ENCODE data around the gene GOSR1. TPM values are rescaled to one million over a fixed set of nuclear protein-coding genes. Genes with fewer than 3 reads are reported as not detected.
"Not testable (repeated sequence)": the region's sequence is repeated elsewhere in the genome, so short reads cannot be mapped to it uniquely, and the experiment has no call there.

GOSR1 gene
- total RNA-seq, 8 experiments from 2014 or later, result 25.7 to 57.7 (median 34.5) TPM

GRCh38 chr17:30517786-30518185 is 40.6 kb downstream of the GOSR1 start:
- 0 to 100% (median 100%) methylated on average over 1 of the region's 1 CpG; no CpG with 5 or more reads in 6 of the 10 experiments for WGBS, 10 experiments
- in situ Hi-C loops (cut with MboI; ENCODE audit: low pct_unique_long_range_greater_than_20kb in 2 of 9, low sequenced_read_pairs in 9 of 9, unreplicated experiment in 9 of 9), result no loop called here
- H3K4me3 ChIP-seq, result no peak overlapping the region
- H3K4me1 ChIP-seq (replicated peaks in 1 of 2), result no peaks in the 10 kb centered on the region
- H3K27ac ChIP-seq, result no peak overlapping the region
- peak in 1 of 8 experiments; percentile 34 for ATAC-seq (replicated peaks in 6 of 8)

GRCh38 chr17:30519166-30519565 is 42.0 kb downstream of the GOSR1 start:
- 20 to 100% (median 70%) methylated on average over 1 to 5 of the region's 5 CpGs; no CpG with 5 or more reads in 3 of the 10 experiments for WGBS, 10 experiments

GRCh38 chr17:30519707-30520106 is 42.5 kb downstream of the GOSR1 start:
- WGBS, 10 experiments, result 33 to 91% (median 71%) methylated on average over 1 to 3 of the region's 3 CpGs; no CpG with 5 or more reads in 2 of the 10 experiments
- in situ Hi-C loops (cut with MboI; ENCODE audit: low pct_unique_long_range_greater_than_20kb in 2 of 9, low sequenced_read_pairs in 9 of 9, unreplicated experiment in 9 of 9), result no loop called here
- peak in 3 of 8 experiments; percentile 47 to 79 (median 77) for ATAC-seq (replicated peaks in 6 of 8)
- Histone ChIP-seq H3K4me1 (replicated peaks in 1 of 2) (no peaks in the 10 kb centered on the region), H3K27ac (no peak overlapping the region), H3K4me3 (no peak overlapping the region)

More at GRCh38 chr17:30519166-30519565, 42.0 kb downstream of the GOSR1 start:
- in situ Hi-C loops (cut with MboI; ENCODE audit: low pct_unique_long_range_greater_than_20kb in 2 of 9, low sequenced_read_pairs in 9 of 9, unreplicated experiment in 9 of 9), result no loop called here
- no peak overlapping the region for H3K4me3 ChIP-seq
- no peak overlapping the region for H3K27ac ChIP-seq
- no peak for ATAC-seq (replicated peaks in 6 of 8)
- no peaks in the 10 kb centered on the region for H3K4me1 ChIP-seq (replicated peaks in 1 of 2)

- 0 to 94% (median 66%) methylated on average over 1 to 2 of the region's 2 CpGs; no CpG with 5 or more reads in 2 of the 10 experiments for WGBS, 10 experiments
- in situ Hi-C loops (cut with MboI; ENCODE audit: low pct_unique_long_range_greater_than_20kb in 2 of 9, low sequenced_read_pairs in 9 of 9, unreplicated experiment in 9 of 9), result no loop called here
- peak in 1 of 8 experiments; percentile 17 for ATAC-seq (replicated peaks in 6 of 8)
- no peaks in the 10 kb centered on the region for H3K4me1 ChIP-seq (replicated peaks in 1 of 2)
- no peak overlapping the region for H3K4me3 ChIP-seq
- H3K27ac ChIP-seq, result no peak overlapping the region
Observed at GRCh38 chr17:30520436-30520835, 43.2 kb downstream of the GOSR1 start.

DNA sequence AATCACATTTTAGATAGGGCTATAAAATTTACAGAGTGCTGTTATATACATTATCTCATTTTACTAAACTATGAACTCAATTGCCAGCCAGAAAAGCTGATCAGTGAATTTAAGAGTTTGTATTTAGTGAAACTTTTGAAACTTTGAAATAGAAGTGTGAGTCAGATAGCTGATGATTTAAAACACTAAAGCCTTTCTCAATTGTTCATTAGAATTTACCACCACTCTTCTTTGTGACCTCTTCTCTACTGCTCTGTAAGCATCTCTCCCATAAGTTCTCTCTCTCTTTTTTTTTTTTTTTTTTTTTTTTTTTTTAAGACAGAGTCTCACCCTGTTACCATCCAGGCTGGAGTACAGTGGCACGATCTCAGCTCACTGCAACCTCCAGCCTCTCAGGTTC is 43.7 kb downstream of the GOSR1 start:
- in situ Hi-C loops (cut with MboI; ENCODE audit: low pct_unique_long_range_greater_than_20kb in 2 of 9, low sequenced_read_pairs in 9 of 9, unreplicated experiment in 9 of 9), result no loop called here
- WGBS, 10 experiments, result 8 to 100% (median 94%) methylated on average over 1 of the region's 1 CpG; no CpG with 5 or more reads in 4 of the 10 experiments
- Histone ChIP-seq H3K4me1 (replicated peaks in 1 of 2) (no peaks in the 10 kb centered on the region), H3K4me3 (no peak overlapping the region), H3K27ac (no peak overlapping the region)
- no peak for ATAC-seq (replicated peaks in 6 of 8)

DNA sequence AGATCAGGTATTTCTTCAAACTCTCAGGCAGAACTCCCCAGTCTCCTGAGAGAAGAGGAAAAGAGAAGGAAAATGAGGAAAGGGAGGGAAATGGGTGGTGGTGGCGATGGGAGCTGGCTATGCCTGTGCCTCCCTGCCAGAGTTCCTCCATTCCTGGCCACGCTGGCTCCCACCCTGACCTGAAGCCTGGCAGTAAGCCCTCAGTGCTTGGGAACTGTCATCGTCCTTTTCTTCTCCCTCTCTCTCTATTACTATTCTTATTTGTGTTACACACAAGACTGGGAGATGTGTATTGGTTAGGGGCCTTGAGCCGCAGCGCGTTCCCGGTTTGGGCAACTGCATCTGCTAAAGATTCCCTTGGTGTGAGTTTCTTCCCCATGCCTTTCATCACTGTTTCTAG is 44.6 kb downstream of the GOSR1 start:
- WGBS, 10 experiments, result 89 to 100% (median 94%) methylated on average over 2 to 7 of the region's 7 CpGs; no CpG with 5 or more reads in 3 of the 10 experiments
- in situ Hi-C loops (cut with MboI; ENCODE audit: low pct_unique_long_range_greater_than_20kb in 2 of 9, low sequenced_read_pairs in 9 of 9, unreplicated experiment in 9 of 9), result no loop called here
- no peak overlapping the region for H3K27ac ChIP-seq
- no peaks in the 10 kb centered on the region for H3K4me1 ChIP-seq (replicated peaks in 1 of 2)
- no peak overlapping the region for H3K4me3 ChIP-seq
- ATAC-seq (replicated peaks in 6 of 8), result no peak

GRCh38 chr17:30523236-30523635 is 46.0 kb downstream of the GOSR1 start:
- WGBS, 10 experiments, result no CpG with 5 or more reads among the region's 35 CpGs
- ATAC-seq (replicated peaks in 6 of 8); H3K4me3 ChIP-seq; H3K4me1 ChIP-seq (replicated peaks in 1 of 2); in situ Hi-C loops (cut with MboI; ENCODE audit: low pct_unique_long_range_greater_than_20kb in 2 of 9, low sequenced_read_pairs in 9 of 9, unreplicated experiment in 9 of 9); H3K27ac ChIP-seq: not testable (repeated sequence)

DNA sequence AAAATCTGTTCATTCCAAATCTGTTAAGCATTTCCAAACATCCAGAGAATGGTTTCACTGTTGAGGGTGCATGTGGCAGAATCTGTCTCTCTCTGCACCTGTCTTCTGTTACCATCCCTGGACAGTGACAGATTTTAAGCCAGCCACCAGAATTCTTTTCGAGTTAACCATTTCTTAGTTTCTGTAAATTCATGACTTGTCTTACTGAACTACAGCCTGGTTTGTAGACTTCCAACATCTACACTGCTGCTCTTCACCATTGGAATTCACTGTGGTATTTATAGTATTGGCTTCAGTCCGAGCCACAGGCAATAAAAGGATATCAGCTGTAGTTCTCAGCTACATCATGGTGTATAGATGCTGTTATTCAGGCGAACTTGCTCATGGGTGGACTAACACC is 47.6 kb downstream of the GOSR1 start:
- Histone ChIP-seq H3K4me1 (replicated peaks in 1 of 2) (no peaks in the 10 kb centered on the region), H3K27ac (no peak overlapping the region), H3K4me3 (no peak overlapping the region)
- in situ Hi-C loops (cut with MboI; ENCODE audit: low pct_unique_long_range_greater_than_20kb in 2 of 9, low sequenced_read_pairs in 9 of 9, unreplicated experiment in 9 of 9), result no loop called here
- 14 to 100% (median 100%) methylated on average over 1 to 2 of the region's 3 CpGs; no CpG with 5 or more reads in 2 of the 10 experiments for WGBS, 10 experiments
- ATAC-seq (replicated peaks in 6 of 8), result no peak

- Histone ChIP-seq H3K4me3 (no peak overlapping the region), H3K27ac (no peak overlapping the region), H3K4me1 (replicated peaks in 1 of 2) (no peaks in the 10 kb centered on the region)
- no peak for ATAC-seq (replicated peaks in 6 of 8)
- WGBS, 10 experiments, result 86 to 100% (median 100%) methylated on average over 1 to 2 of the region's 2 CpGs; no CpG with 5 or more reads in 3 of the 10 experiments
- in situ Hi-C loops (cut with MboI; ENCODE audit: low pct_unique_long_range_greater_than_20kb in 2 of 9, low sequenced_read_pairs in 9 of 9, unreplicated experiment in 9 of 9), result no loop called here
Observed at GRCh38 chr17:30526401-30526800, 49.2 kb downstream of the GOSR1 start.

DNA sequence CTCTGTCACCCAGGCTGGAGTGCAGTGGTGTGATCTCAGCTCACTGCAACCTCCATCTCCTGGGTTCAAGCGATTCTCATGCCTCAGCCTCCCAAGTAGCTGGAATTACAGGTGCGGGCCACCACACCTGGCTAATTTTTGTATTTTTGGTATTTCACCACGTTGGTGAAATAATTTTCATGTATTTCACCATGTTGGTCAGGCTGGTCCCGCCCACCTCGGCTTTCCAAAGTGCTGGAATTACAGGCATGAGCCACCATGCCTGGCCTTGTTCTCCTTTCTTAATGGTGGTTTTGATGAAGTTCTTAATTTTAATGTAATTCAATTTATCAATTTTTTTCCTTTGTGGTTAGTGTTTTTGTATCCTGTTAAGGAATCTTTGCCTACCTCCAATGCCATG is 51.5 kb downstream of the GOSR1 start:
- H3K27ac ChIP-seq; in situ Hi-C loops (cut with MboI; ENCODE audit: low pct_unique_long_range_greater_than_20kb in 2 of 9, low sequenced_read_pairs in 9 of 9, unreplicated experiment in 9 of 9); ATAC-seq (replicated peaks in 6 of 8); H3K4me3 ChIP-seq; H3K4me1 ChIP-seq (replicated peaks in 1 of 2): not testable (repeated sequence)
- 73 to 100% (median 88%) methylated on average over 1 to 5 of the region's 5 CpGs; no CpG with 5 or more reads in 2 of the 10 experiments for WGBS, 10 experiments

DNA sequence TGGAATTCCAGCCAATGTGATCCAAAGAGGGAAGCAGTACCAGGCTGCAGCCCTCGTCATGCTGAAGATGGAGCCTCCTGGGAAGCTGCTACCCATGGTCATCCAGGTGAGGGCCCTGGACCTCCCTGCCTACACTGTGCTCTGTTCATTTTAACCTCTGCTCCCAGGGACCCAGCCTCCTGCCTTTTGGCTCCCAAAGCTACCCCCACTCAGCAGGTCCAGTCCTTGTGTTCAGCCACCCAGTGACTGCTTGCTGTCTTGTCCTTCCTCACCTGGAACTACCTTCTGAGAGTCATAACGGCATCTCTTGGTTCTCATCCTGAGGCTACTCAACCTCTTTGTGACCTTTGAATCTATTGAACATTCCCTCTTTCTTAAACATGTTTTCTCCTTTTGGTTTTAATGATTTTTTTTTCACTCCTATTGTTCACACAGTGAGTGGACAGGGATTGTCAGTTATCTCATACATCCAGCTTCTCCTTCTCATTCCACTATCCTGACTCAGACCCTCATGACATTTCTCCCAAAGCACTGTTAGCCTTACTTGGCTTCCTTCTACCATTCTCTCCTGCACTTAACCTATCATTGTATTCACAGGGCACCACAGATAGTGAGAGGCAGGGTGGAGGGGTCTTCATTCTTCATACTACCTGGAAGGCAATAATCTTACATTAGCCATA is 53.3 kb downstream of the GOSR1 start:
- in situ Hi-C loops (cut with MboI; ENCODE audit: low pct_unique_long_range_greater_than_20kb in 2 of 9, low sequenced_read_pairs in 9 of 9, unreplicated experiment in 9 of 9), result no loop called here
- 60 to 90% (median 84%) methylated on average over 1 to 2 of the region's 2 CpGs; no CpG with 5 or more reads in 4 of the 10 experiments for WGBS, 10 experiments

DNA sequence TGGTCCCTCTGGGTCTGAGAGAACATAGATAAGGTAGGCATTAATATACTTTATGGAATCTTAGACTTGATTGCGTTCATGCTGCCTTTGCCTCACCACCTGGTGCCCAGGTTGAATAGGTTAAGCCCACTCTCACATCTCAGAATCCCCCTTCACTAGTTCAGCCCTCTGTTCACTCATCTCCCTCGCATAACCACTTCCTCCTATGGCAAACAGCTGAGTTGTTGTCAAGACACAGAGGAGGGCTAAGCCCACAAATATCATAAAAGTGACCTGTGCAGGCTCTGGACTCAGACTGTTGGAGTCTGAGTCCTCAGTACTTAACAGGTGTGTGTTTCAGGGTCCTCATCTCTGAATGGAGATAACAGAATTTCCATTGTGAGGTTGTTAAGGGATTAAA is 55.7 kb downstream of the GOSR1 start:
- WGBS, 10 experiments, result 75 to 100% (median 82%) methylated on average over 1 to 2 of the region's 2 CpGs; no CpG with 5 or more reads in 6 of the 10 experiments
- Histone ChIP-seq H3K4me3 (no peak overlapping the region), H3K27ac (no peak overlapping the region), H3K4me1 (replicated peaks in 1 of 2) (no peaks in the 10 kb centered on the region)
- no peak for ATAC-seq (replicated peaks in 6 of 8)
- in situ Hi-C loops (cut with MboI; ENCODE audit: low pct_unique_long_range_greater_than_20kb in 2 of 9, low sequenced_read_pairs in 9 of 9, unreplicated experiment in 9 of 9), result no loop called here

More for the DNA sequence above, 53.3 kb downstream of the GOSR1 start:
- Histone ChIP-seq H3K27ac (no peak overlapping the region), H3K4me1 (replicated peaks in 1 of 2) (no peaks in the 10 kb centered on the region), H3K4me3 (no peak overlapping the region)
- no peak for ATAC-seq (replicated peaks in 6 of 8)

DNA sequence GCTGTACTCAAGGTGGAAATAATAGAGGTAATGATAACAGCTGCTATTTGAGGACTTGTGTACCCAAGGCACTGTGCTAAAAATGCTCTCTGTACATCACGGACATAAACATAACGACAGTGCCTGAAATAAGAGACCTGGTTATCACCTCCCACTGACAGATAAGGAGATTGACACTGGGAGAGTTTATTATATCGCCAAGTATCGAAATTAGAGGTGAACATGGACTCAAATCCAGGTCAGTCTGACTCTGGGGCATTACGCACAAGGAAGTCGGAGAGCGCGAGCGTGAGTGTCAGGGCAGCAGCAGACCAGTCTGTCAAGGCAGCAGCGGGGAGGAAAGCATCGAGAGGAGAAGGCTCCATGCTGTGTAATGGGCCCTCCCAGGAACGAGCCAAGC is 57.1 kb downstream of the GOSR1 start:
- WGBS, 10 experiments, result 76 to 97% (median 90%) methylated on average over 1 to 11 of the region's 12 CpGs; no CpG with 5 or more reads in 2 of the 10 experiments
- in situ Hi-C loops (cut with MboI; ENCODE audit: low pct_unique_long_range_greater_than_20kb in 2 of 9, low sequenced_read_pairs in 9 of 9, unreplicated experiment in 9 of 9), result no loop called here
- no peaks in the 10 kb centered on the region for H3K4me1 ChIP-seq (replicated peaks in 1 of 2)
- no peak overlapping the region for H3K27ac ChIP-seq
- H3K4me3 ChIP-seq, result no peak overlapping the region
- no peak for ATAC-seq (replicated peaks in 6 of 8)
